Endothelial cell (in vitro differentiated cells): ENCODE data around the gene ELN. TPM values are rescaled to one million over a fixed set of nuclear protein-coding genes. Genes with fewer than 3 reads are reported as not detected.
A peak's percentile ranks its signal among the peaks of the same experiment; 100 is the strongest.

Experiments used
- DNase-seq: peaks from one replicate; pipeline ENCODE4 v3.0.0; 2021; ENCODE audit warnings: low spot score
- H3K27ac Mint-ChIP-seq: one replicate; pipeline ENCODE4 v1.8.0; 2021; ENCODE audit warnings: mixed read lengths, inconsistent platforms; ENCODE audit not compliant: unreplicated experiment
- H3K27me3 Mint-ChIP-seq: one replicate; pipeline ENCODE4 v1.8.0; 2021; ENCODE audit warnings: mild to moderate bottlenecking, moderate library complexity, mixed read lengths, inconsistent platforms; ENCODE audit not compliant: unreplicated experiment
- H3K36me3 Mint-ChIP-seq: one replicate; pipeline ENCODE4 v1.8.0; 2021; ENCODE audit warnings: mild to moderate bottlenecking, low read depth, mixed read lengths, inconsistent platforms; ENCODE audit not compliant: unreplicated experiment
- H3K4me1 Mint-ChIP-seq: one replicate; pipeline ENCODE4 v1.8.0; 2021; ENCODE audit warnings: mild to moderate bottlenecking, mixed read lengths, inconsistent platforms; ENCODE audit not compliant: unreplicated experiment
- H3K4me3 Mint-ChIP-seq: one replicate; pipeline ENCODE4 v1.8.0; 2021; ENCODE audit warnings: mild to moderate bottlenecking, mixed read lengths, inconsistent platforms; ENCODE audit not compliant: unreplicated experiment
- H3K9me3 Mint-ChIP-seq: one replicate; pipeline ENCODE4 v1.8.0; 2021; ENCODE audit warnings: mixed read lengths, inconsistent platforms; ENCODE audit not compliant: unreplicated experiment
- total RNA-seq: library from RNA; stranded (reverse); fragmentation: NEBNext Ultra II Directional; extraction: Animal tissue kit (Norgen Biotek cat#: 25700); gene quantifications from one replicate; pipeline ENCODE4 v1.2.1, GENCODE V29; 2021; ENCODE audit not compliant: unreplicated experiment
- TF ChIP-seq, protein P1 (sequence below): fragments of 200-600 bp; sonication (generic); IDR thresholded peaks from one replicate; pipeline ENCODE4 v1.5.0; 2021; ENCODE audit warnings: antibody characterized with exemption; ENCODE audit not compliant: unreplicated experiment

The ELN gene
- total RNA-seq, 1 donor from 2014 or later: 44.8 TPM

DNA sequence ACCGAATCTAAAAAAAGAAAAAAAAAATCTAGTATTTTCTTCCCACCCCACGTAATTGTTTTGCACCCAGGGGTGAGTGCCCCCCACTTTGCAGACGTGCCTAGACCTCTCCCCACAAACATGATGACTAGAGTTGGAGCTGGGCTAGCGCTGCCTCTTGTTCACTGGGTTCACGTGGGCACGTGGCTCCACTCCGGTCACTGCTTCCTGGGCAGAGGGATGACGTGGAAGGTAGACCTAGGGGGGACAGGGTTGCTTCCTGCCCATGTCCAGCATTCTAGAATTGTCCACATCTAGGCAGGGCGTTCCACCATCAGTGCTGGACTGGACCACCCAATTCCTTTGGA is 54.8 kb downstream of the ELN start:
- peaks cover 8% of the 10 kb centered on the region for H3K4me1 Mint-ChIP-seq

DNA sequence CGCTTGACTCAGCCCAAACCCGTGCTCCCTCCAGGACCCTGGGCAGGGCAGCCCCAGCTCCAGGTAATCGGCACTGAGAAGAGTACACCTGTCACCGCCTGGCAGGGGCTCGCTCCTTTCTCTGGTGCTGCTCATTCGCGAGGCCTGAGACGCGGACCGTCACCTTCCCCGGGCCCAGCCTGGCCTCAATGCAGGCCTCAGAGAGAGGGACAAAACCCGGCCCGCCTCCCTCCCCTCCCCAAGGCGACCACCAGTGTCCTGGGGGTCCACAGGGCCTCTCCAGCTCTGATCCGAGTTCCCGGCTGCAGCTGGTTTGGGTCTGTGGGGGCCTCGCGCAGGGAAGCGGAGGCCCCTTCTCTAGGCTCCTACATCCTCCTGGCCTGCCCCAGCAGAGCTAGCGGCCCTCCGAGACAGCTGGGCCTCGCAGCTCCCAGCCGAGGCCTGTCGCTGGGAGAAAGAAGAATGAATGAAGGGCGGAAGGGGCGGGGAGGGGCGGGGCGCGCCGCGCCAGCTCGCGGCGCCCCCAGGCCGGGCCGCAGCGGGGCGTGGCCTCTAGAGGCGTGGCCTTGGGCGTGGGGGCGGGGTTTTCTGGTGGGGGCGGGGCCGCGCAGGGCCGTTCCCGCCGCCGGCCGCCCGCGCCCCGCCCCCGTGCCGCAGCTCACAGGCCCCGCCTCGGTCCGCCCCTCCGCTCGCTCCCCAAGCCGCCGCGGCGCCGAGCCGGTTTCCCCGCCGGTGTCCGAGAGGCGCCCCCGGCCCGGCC is 55.3 kb downstream of the ELN start, which contains the start of gene LIMK1:
Gene LIMK1, plus strand, starts transcription at position 688 of the 760 bp plus-strand sequence. CDS start 187 bp downstream, outside the sequence.
- peak; percentile 79 for DNase-seq
- peaks cover 10% of the 10 kb centered on the region for H3K36me3 Mint-ChIP-seq
- peaks cover 8% of the 10 kb centered on the region for H3K4me1 Mint-ChIP-seq
- peaks cover 4% of the 10 kb centered on the region for H3K27me3 Mint-ChIP-seq
- H3K9me3 Mint-ChIP-seq: no peaks in the 10 kb centered on the region
- TF ChIP-seq, protein P1, sequence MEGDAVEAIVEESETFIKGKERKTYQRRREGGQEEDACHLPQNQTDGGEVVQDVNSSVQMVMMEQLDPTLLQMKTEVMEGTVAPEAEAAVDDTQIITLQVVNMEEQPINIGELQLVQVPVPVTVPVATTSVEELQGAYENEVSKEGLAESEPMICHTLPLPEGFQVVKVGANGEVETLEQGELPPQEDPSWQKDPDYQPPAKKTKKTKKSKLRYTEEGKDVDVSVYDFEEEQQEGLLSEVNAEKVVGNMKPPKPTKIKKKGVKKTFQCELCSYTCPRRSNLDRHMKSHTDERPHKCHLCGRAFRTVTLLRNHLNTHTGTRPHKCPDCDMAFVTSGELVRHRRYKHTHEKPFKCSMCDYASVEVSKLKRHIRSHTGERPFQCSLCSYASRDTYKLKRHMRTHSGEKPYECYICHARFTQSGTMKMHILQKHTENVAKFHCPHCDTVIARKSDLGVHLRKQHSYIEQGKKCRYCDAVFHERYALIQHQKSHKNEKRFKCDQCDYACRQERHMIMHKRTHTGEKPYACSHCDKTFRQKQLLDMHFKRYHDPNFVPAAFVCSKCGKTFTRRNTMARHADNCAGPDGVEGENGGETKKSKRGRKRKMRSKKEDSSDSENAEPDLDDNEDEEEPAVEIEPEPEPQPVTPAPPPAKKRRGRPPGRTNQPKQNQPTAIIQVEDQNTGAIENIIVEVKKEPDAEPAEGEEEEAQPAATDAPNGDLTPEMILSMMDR: no peak
- no peak within 1 kb of the TSS for H3K27ac Mint-ChIP-seq
- H3K4me3 Mint-ChIP-seq: peak within 1 kb of the TSS; percentile 81

More for the DNA sequence above, 54.8 kb downstream of the ELN start:
- H3K4me3 Mint-ChIP-seq: peak overlapping the region; percentile 73
- H3K36me3 Mint-ChIP-seq: peaks cover 10% of the 10 kb centered on the region
- DNase-seq: no peak
- H3K27me3 Mint-ChIP-seq: peaks cover 1% of the 10 kb centered on the region
- H3K9me3 Mint-ChIP-seq: no peaks in the 10 kb centered on the region
- no peak overlapping the region for H3K27ac Mint-ChIP-seq
- TF ChIP-seq, protein P1: no peak

DNA sequence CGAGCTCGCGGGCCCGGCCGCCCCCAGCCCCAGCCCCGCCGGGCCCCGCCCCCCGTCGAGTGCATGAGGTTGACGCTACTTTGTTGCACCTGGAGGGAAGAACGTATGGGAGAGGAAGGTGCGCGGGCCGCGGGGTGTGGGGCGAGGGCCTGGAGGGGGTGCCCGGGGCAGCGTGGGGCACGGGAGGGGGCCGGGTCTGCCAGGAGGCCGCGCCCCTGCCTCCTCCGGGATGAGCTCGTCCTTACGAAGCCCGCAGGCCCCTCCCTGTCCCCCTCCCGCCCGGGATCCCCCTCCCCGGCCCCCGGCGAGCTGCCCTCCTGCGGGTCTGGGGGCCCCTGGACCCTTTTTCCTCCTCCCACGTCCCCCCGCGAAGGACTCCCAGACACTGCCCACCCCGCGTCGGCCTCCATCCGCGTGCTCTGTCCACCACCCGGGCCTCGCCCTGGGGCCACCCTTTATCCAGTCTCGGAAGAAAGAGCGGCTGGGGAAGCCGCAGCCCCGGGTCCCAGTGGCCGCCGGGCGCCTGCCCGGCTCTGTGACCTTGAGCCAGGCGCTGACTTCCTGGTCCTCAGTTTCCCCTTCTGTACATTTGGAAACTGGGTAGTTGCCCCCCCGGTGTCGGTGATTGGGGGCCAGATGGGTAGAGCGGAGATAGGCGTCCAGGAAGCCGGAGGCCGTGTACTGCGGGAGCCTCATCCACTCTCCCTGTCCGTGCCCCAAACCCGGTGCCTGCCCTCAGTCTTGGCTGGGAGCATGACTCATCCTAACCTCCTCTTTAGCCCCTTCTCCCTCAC is 56.2 kb downstream of the ELN start:
- Mint-ChIP-seq H3K9me3 (no peaks in the 10 kb centered on the region), H3K4me3 (peak overlapping the region; percentile 81), H3K4me1 (peaks cover 8% of the 10 kb centered on the region), H3K27ac (no peak overlapping the region), H3K27me3 (peaks cover 9% of the 10 kb centered on the region), H3K36me3 (peaks cover 14% of the 10 kb centered on the region)
- peak; percentile 42 for DNase-seq
- TF ChIP-seq, protein P1: no peak

DNA sequence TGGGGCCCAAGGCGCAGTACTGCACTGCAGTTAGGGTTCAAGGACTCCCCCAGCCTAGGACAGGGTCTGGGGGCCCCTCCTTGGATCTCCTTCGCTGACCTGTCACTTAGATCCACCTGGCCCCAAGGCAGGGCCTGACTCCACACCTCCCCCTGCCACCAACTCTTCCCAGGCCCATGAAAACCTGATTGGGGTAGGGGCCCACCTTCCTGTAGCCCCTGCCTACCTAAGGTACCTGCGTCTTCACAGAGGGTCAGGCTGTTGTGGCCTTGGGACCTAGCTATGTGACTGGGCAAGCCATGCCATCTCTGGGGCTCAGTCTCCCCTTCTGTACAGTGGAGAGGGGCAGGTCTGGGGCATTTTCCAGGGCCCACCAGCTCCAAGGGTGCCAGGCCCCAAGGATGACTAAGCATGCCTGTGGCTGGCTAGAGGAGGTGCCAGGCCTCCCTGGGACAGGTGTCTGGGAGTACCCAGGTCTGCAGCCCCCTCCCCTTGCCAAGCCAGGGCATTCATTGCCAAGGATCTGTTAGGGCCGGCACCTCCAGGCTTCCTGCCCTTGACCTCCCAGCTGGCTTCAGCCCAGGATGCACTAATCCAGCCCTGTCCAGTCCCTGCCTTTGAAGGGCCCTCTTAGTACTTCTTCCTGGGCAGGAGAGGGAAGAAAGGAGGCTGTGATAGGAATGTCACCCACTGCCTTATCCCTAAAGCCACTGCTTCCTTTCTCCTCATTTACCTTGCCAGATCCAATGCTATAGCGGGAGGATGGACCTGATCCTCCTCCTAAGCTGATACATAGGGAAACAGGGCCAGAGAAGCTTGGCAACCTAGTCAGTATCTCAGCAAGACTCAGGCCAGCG is 57.0 kb downstream of the ELN start:
- Mint-ChIP-seq H3K36me3 (peaks cover 20% of the 10 kb centered on the region), H3K4me3 (peak overlapping the region; percentile 81)
- no peak for DNase-seq

More for the DNA sequence above, 57.0 kb downstream of the ELN start:
- H3K4me1 Mint-ChIP-seq: peaks cover 8% of the 10 kb centered on the region
- peaks cover 10% of the 10 kb centered on the region for H3K27me3 Mint-ChIP-seq
- H3K9me3 Mint-ChIP-seq: no peaks in the 10 kb centered on the region
- no peak overlapping the region for H3K27ac Mint-ChIP-seq
- TF ChIP-seq, protein P1: no peak
